Effector CD4-positive, alpha-beta T cell (primary cell): Measurements from ENCODE around the gene CST1.

Source experiments
- DNase-seq: peaks from one replicate; pipeline ENCODE4 v3.0.0-alpha.2; 2020

The CST1 gene

DNA sequence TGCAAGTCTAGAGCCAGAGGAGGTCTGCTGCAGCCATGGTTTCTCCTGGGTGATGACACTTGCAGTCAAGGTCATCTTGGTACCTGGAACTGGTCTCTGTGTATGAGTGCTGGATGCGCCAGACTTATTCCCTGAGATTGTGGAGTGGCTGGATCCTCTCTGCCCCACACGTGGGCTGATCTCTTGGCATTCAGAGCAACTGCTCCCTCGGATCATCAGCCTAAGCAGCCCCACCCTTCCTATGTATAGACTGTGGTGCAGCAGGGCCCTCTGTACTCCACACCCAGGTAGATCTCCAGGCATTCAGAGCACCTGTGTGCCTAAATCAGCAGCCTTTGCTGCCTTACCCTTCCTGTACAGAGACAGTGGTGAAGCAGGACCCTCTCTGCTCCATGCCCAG is 49.8 kb downstream of the CST1 start:
- no peak for DNase-seq

DNA sequence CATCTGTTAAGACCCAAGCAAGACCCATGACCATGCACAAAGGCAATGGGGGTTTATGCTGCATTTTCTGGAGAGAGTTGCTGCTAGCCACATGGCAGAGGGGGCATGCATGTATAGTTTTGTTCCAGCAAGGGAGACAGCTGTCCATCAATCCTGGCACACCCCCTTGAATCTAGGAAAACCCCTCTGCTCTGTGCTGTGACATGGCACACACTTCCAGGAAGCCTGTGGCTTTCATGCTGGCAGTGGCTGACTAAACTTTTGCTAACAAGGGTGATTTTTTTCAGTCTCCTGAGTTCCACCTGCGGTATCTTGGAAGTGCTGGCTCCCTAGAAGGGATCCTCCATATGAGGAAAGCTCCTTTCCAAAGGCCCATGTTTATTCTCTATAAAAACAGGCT is 52.8 kb downstream of the CST1 start:
- DNase-seq, result no peak
